Stomach (tissue), 9 donors: ENCODE measurements around the gene STX1B. TPM values are rescaled to one million over a fixed set of nuclear protein-coding genes. Genes with fewer than 3 reads are reported as not detected.
A peak's percentile ranks its signal among the peaks of the same experiment; 100 is the strongest.

Experiments used
- DNase-seq, 2 donors: peaks; one replicate each; pipeline versions ENCODE4 v3.0.0 to v3.0.0-alpha.2; 2013 to 2019
- H3K27ac ChIP-seq, 5 donors: fragments of 200-600 bp in 4 of 5; sonication (generic) in 4 of 5; one replicate each; pipeline ENCODE4 v1.5.1; 2013 to 2019; ENCODE audit warnings: mild to moderate bottlenecking in 1 of 5, moderate library complexity in 1 of 5
- H3K27me3 ChIP-seq, 3 donors: fragments of 200-600 bp; sonication (generic); one replicate each; pipeline ENCODE4 v1.5.1; 2017 to 2019; ENCODE audit warnings: mixed run types in 1 of 3
- H3K36me3 ChIP-seq, 4 donors: fragments of 200-600 bp; sonication (generic); 1 replicate in 3 of 4; 2 replicates in 1 of 4; pipeline ENCODE4 v1.5.1; 2016 to 2019
- H3K4me1 ChIP-seq, 4 donors: fragments of 200-600 bp; sonication (generic); one replicate each; pipeline ENCODE4 v1.5.1; 2016 to 2019
- H3K4me3 ChIP-seq, 4 donors: fragments of 200-600 bp; sonication (generic) in 3 of 4; one replicate each; pipeline ENCODE4 v1.5.1; 2016 to 2019; ENCODE audit warnings: mild to moderate bottlenecking in 1 of 4
- H3K9me3 ChIP-seq, 4 donors: fragments of 200-600 bp; sonication (generic); one replicate each; pipeline ENCODE4 v1.5.1; 2016 to 2019
- CTCF ChIP-seq, 7 experiments: fragments of 450-650 bp in 4 of 7; fragments of 200-600 bp in 3 of 7; sonication (generic) in 3 of 7; IDR thresholded peaks; one replicate each; pipeline ENCODE4 v1.5.1; 2016 to 2019; ENCODE audit warnings: antibody characterized with exemption in 7 of 7, control low read depth in 2 of 7, mild to moderate bottlenecking in 1 of 7
- EP300 ChIP-seq: sonication (generic); formaldehyde crosslinking; IDR thresholded peaks from one replicate; pipeline ENCODE4 v1.6.1; 2017; ENCODE audit warnings: antibody characterized with exemption
- POLR2A ChIP-seq, 4 donors: fragments of 450-650 bp; IDR thresholded peaks; one replicate each; pipeline ENCODE4 v1.6.1; 2016; ENCODE audit warnings: antibody characterized with exemption in 4 of 4, control low read depth in 2 of 4, mild to moderate bottlenecking in 1 of 4, moderate library complexity in 1 of 4
- POLR2AphosphoS5 ChIP-seq, 3 donors: sonication (generic); formaldehyde crosslinking; IDR thresholded peaks; one replicate each; pipeline ENCODE4 v1.6.1; 2016; ENCODE audit warnings: antibody characterized with exemption in 3 of 3
- WGBS, 5 donors: extraction: QIAGEN DNeasy Blood & Tissue Kit in 3 of 5; methylation state at CpG; one replicate each; pipeline versions ENCODE4 v1.1.5 to v1.1.7; 2013 to 2018; 5-methylcytosine and 5-hydroxymethylcytosine counted together
- intact Hi-C: fragments of 100-400 bp; cut with DNase I; formaldehyde crosslinking; loops from one replicate; pipeline ENCODE4 v1.15.1; 2023; ENCODE audit warnings: low total_unique reads
- polyA plus RNA-seq, 3 donors: library from polyadenylated mRNA; stranded (reverse); fragments of 200-250 nt; gene quantifications; one replicate each; pipeline ENCODE4 v1.2.3, GENCODE V29; 2013
- total RNA-seq, 5 donors: library from RNA; depleted of rRNA; stranded (reverse); fragments of >200 nt; gene quantifications; one replicate each; pipeline versions ENCODE4 v1.1.0 to v1.2.3, GENCODE V29; 2014 to 2016
- donor health status: healthy with polysubstance abuse.
- donor health status: Bipolar disorder and iron deficiency.
- donor health status: healthy.

The STX1B gene
- total and polyA plus RNA-seq, 8 donors: 0.15 to 1.00 (median 0.66) TPM; not detected in 4

- DNase-seq: peak; percentile 56 to 81
- Histone ChIP-seq H3K27ac (peak overlapping the region; percentile 97 to 98 (median 97)), H3K36me3 (peaks cover 34 to 47% (median 45%) of the 10 kb centered on the region in 4 donors), H3K9me3 (no peaks in the 10 kb centered on the region), H3K27me3 (no peaks in the 10 kb centered on the region), H3K4me1 (peaks cover 10 to 44% (median 34%) of the 10 kb centered on the region in 4 donors), H3K4me3 (peak overlapping the region; percentile 88 to 93 (median 90))
- intact Hi-C loops: no loop called here
- 10 to 27% (median 21%) methylated on average over 22 to 54 of the region's 55 CpGs for WGBS, 5 donors
- TF ChIP-seq EP300 (no peak), CTCF (IDR thresholded peaks at IDR 0.05) (no peak), POLR2A (IDR thresholded peaks at IDR 0.05) (no peak), POLR2AphosphoS5 (IDR thresholded peaks at IDR 0.05) (no peak)
Observed at GRCh38 chr16:30958175-30959079, 52.0 kb downstream of the STX1B start.

GRCh38 chr16:30957456-30958174 lies 52.8 kb downstream of the STX1B start, which contains the start of gene SETD1A:
TSS of gene SETD1A (plus strand) at chr16:30957754. CDS start at chr16:30958732, 978 bp downstream.
- Histone ChIP-seq H3K27me3 (no peaks in the 10 kb centered on the region), H3K4me3 (peak within 1 kb of the TSS; percentile 88 to 93 (median 90)), H3K27ac (peak within 1 kb of the TSS; percentile 97 to 98 (median 97)), H3K36me3 (peaks cover 26 to 39% (median 37%) of the 10 kb centered on the region in 4 donors), H3K4me1 (peaks cover 13 to 52% (median 42%) of the 10 kb centered on the region in 4 donors), H3K9me3 (no peaks in the 10 kb centered on the region)
- 0 to 1% (median 0%) methylated on average over 32 to 84 of the region's 85 CpGs for WGBS, 5 donors
- DNase-seq: peak; percentile 97 to 98
- TF ChIP-seq POLR2A (IDR thresholded peaks at IDR 0.05) (no peak), CTCF (IDR thresholded peaks at IDR 0.05) (no peak), EP300 (no peak), POLR2AphosphoS5 (IDR thresholded peaks at IDR 0.05) (peak in 2 of 3 donors; percentile 62 to 78)
- intact Hi-C loops: no loop called here

GRCh38 chr16:30956601-30957455 lies 53.6 kb downstream of the STX1B start:
- H3K27ac ChIP-seq: peak overlapping the region; percentile 97 to 98 (median 97)
- TF ChIP-seq EP300 (no peak), POLR2A (IDR thresholded peaks at IDR 0.05) (no peak), CTCF (IDR thresholded peaks at IDR 0.05) (peak in 1 of 7 experiments; percentile 11), POLR2AphosphoS5 (IDR thresholded peaks at IDR 0.05) (peak in 1 of 3 donors; percentile 37)
- H3K27me3 ChIP-seq: no peaks in the 10 kb centered on the region
- H3K4me1 ChIP-seq: peaks cover 21 to 59% (median 48%) of the 10 kb centered on the region in 4 donors
- H3K36me3 ChIP-seq: peaks cover 18 to 31% (median 29%) of the 10 kb centered on the region in 4 donors
- intact Hi-C loops: no loop called here
- 23 to 26% (median 26%) methylated on average over 39 to 42 of the region's 42 CpGs for WGBS, 5 donors
- DNase-seq: peak; percentile 81 to 92
- no peaks in the 10 kb centered on the region for H3K9me3 ChIP-seq
- peak overlapping the region; percentile 88 to 93 (median 90) for H3K4me3 ChIP-seq
